ENCODE measurements around the gene PLEKHF1.

PLEKHF1 gene

GRCh38 chr19:29697523-29698261 lies 32.4 kb downstream of the PLEKHF1 start:
- TF ChIP-seq REST (IDR thresholded peaks at IDR 0.05; ENCODE audit: insufficient read depth in 1 of 2, low read depth in 2 of 2, low read length in 2 of 2) (no peak), SIN3A (IDR thresholded peaks at IDR 0.05; ENCODE audit: borderline replicate concordance, insufficient read depth, low read length) (no peak), FOXP2 (optimal IDR thresholded peaks at IDR 0.05; ENCODE audit: borderline replicate concordance, extremely low read depth, extremely low read length, insufficient read depth) (no peak), POLR2AphosphoS5 (IDR thresholded peaks at IDR 0.05; ENCODE audit: low read depth, low read length) (no peak), TAF1 (IDR thresholded peaks at IDR 0.05; ENCODE audit: borderline replicate concordance, insufficient read depth, low read length) (no peak)

GRCh38 chr19:29699861-29700260 lies 34.6 kb downstream of the PLEKHF1 start:
- no peak for TF ChIP-seq FOXP2 (optimal IDR thresholded peaks at IDR 0.05; ENCODE audit: borderline replicate concordance, extremely low read depth, extremely low read length, insufficient read depth)
- TF ChIP-seq SIN3A (IDR thresholded peaks at IDR 0.05; ENCODE audit: borderline replicate concordance, insufficient read depth, low read length): no peak
- TF ChIP-seq REST (IDR thresholded peaks at IDR 0.05; ENCODE audit: insufficient read depth in 1 of 2, low read depth in 2 of 2, low read length in 2 of 2): no peak
- no peak for TF ChIP-seq TAF1 (IDR thresholded peaks at IDR 0.05; ENCODE audit: borderline replicate concordance, insufficient read depth, low read length)
- TF ChIP-seq POLR2AphosphoS5 (IDR thresholded peaks at IDR 0.05; ENCODE audit: low read depth, low read length): no peak

- TF ChIP-seq POLR2AphosphoS5 (IDR thresholded peaks at IDR 0.05; ENCODE audit: low read depth, low read length) (no peak), TAF1 (IDR thresholded peaks at IDR 0.05; ENCODE audit: borderline replicate concordance, insufficient read depth, low read length) (no peak), FOXP2 (optimal IDR thresholded peaks at IDR 0.05; ENCODE audit: borderline replicate concordance, extremely low read depth, extremely low read length, insufficient read depth) (no peak), SIN3A (IDR thresholded peaks at IDR 0.05; ENCODE audit: borderline replicate concordance, insufficient read depth, low read length) (no peak), REST (IDR thresholded peaks at IDR 0.05; ENCODE audit: insufficient read depth in 1 of 2, low read depth in 2 of 2, low read length in 2 of 2) (no peak)
Observed at GRCh38 chr19:29700498-29700897, 35.2 kb downstream of the PLEKHF1 start.

GRCh38 chr19:29702161-29702962 lies 37.1 kb downstream of the PLEKHF1 start:
- TF ChIP-seq REST (IDR thresholded peaks at IDR 0.05; ENCODE audit: insufficient read depth in 1 of 2, low read depth in 2 of 2, low read length in 2 of 2) (no peak), FOXP2 (optimal IDR thresholded peaks at IDR 0.05; ENCODE audit: borderline replicate concordance, extremely low read depth, extremely low read length, insufficient read depth) (no peak), POLR2AphosphoS5 (IDR thresholded peaks at IDR 0.05; ENCODE audit: low read depth, low read length) (no peak), TAF1 (IDR thresholded peaks at IDR 0.05; ENCODE audit: borderline replicate concordance, insufficient read depth, low read length) (no peak), SIN3A (IDR thresholded peaks at IDR 0.05; ENCODE audit: borderline replicate concordance, insufficient read depth, low read length) (no peak)
